HG02588 (cell line): Measurements from ENCODE around the gene PRR23E.

Source experiments
- ATAC-seq: cut with Tn5 transposase; IDR thresholded peaks from one replicate; pipeline ENCODE4 v1.9.1; 2021; ENCODE audit warnings: mild to moderate bottlenecking, moderate library complexity; ENCODE audit not compliant: unreplicated experiment

PRR23E gene

GRCh38 chr3:127222163-127222562 lies 29.2 kb downstream of the PRR23E start:
- ATAC-seq = no peak

GRCh38 chr3:127222664-127223063 lies 29.7 kb downstream of the PRR23E start:
- no peak for ATAC-seq

- ATAC-seq = no peak
Measured at GRCh38 chr3:127224118-127224517, 31.2 kb downstream of the PRR23E start.

- ATAC-seq = no peak
Measured at GRCh38 chr3:127226457-127226856, 33.5 kb downstream of the PRR23E start.

GRCh38 chr3:127226946-127227842 lies 34.3 kb downstream of the PRR23E start:
- ATAC-seq = no peak

- no peak for ATAC-seq
Measured at GRCh38 chr3:127228866-127229265, 35.9 kb downstream of the PRR23E start.

- ATAC-seq = no peak
Measured at GRCh38 chr3:127233371-127233770, 40.4 kb downstream of the PRR23E start.

- no peak for ATAC-seq
Measured at GRCh38 chr3:127234778-127235177, 41.8 kb downstream of the PRR23E start.

GRCh38 chr3:127235706-127236105 lies 42.8 kb downstream of the PRR23E start:
- ATAC-seq = no peak

- no peak for ATAC-seq
Measured at GRCh38 chr3:127237835-127238234, 44.9 kb downstream of the PRR23E start.

- no peak for ATAC-seq
Measured at GRCh38 chr3:127238602-127239001, 45.7 kb downstream of the PRR23E start.

GRCh38 chr3:127247292-127247691 lies 54.4 kb downstream of the PRR23E start:
- no peak for ATAC-seq
